ACHN (cell line): ENCODE measurements around the gene DAPK2.

Source experiments
- DNase-seq: peaks from one replicate; pipeline ENCODE4 v3.0.0-alpha.2; 2015
- in situ Hi-C: cut with HindIII; loops from 2 replicates; pipeline ENCODE4 v1.10.0; 2017; ENCODE audit warnings: low sequenced_read_pairs, low pct_ligation_motif_present, low pct_unique_long_range_greater_than_20kb

DAPK2 gene

DNA sequence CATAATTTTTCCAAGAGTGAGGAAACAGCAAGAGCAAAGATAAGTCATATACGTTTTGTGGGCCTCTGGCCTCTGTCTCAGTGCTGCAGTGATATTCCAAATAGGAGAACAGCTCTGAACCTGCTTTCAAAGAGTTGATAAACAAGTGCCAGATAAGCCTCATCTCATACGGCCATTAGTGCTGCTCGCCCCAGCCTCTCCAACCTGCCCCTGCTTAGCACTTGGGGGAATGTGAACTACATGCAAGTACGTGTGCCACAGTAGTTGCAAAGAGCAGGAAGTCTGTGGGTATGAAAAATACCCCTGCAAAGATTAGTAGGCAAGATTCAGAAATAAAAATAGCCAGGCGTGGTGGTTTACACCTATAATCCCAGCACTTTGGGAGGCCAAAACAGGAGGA is 14.0 kb downstream of the DAPK2 start:
- in situ Hi-C loops: no loop called here
- DNase-seq: no peak

- no peak for DNase-seq
- in situ Hi-C loops: no loop called here
Observed at GRCh38 chr15:64030123-64030522, 16.2 kb downstream of the DAPK2 start.

- no peak for DNase-seq
- in situ Hi-C loops: no loop called here
Observed at GRCh38 chr15:64029633-64030032, 16.7 kb downstream of the DAPK2 start.

DNA sequence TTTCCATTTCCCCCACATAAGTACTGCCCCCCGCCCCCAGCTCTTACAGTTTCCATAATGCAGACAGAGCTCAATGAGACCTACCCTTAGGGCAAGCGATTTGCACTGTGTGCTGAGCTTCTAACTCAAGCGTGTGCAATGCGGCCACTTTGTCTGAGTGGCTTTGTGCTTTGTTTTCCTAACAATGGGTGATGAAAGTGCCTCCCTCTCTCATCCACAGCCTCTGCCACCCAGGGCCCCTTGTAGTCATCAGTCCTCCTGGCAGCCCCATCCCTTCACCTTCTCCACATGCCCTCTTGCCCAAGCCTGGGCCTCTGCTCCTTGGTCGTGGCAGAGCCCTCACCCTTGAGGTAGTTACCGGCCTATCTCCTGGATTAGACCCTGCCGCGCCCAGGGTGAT is 17.2 kb downstream of the DAPK2 start:
- no peak for DNase-seq
- in situ Hi-C loops: no loop called here

DNA sequence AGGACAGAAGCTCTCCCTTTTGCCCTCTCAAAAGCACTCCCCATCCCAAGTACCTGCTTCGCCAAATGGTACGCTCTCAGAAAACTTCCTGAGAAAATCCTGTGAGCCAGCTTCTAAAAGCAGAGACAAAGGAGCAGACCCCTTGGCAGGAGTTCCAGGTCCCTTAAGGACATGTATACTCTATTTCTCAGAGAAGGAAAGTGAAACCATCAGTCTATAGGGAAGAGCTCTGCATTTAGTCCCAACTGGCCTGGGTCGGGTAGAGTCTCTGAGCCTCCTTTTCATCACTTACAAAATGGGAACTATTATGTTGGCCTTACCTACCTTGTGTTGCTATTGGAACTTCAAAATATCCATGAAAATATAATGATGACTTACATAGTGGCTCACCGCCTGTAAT is 19.7 kb downstream of the DAPK2 start:
- no peak for DNase-seq
- in situ Hi-C loops: no loop called here

DNA sequence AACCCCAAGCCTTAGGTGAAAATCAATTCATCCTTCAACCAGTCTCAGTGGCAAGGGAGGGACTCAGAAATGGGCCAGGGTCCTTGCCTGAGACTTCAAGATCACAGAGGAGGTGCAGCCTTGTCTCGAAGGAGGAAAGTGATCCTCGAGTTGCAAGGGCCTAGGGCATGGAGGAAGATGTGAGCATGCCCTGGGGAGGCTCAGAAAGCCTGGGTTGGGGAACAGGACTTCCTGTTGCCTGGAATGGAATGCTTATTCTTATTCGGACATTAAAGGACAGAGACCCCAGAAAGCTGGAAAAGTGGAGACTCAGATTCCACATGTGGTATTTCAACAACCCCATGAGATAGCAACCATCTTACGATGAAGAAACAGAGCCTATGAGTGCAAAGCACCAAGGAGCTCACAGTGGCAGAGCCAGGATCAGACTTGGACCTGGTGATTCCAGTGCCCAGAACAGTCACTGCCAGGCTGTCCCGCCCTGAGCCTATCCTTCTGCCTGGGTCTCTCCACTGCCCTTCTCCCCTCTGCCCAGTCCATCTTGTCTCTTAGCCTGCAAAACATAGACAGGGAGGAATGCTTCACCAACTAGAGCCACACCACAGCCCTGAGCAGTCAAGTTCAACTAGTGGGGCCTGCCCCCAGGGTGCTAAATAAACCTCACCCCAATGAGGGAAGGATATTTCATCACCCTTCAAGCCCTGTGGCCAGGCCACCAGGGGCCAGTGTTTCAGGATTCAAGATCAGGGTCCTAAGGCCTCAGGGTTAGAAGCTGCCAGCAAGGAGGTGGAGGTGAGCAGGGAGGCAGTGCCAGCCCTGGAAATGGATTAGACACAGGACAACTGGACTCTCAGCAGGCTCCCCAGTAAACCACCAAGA is 21.9 kb downstream of the DAPK2 start:
- in situ Hi-C loops: no loop called here
- DNase-seq: no peak

- in situ Hi-C loops: no loop called here
- DNase-seq: no peak
Observed at GRCh38 chr15:64023220-64023619, 23.1 kb downstream of the DAPK2 start.

DNA sequence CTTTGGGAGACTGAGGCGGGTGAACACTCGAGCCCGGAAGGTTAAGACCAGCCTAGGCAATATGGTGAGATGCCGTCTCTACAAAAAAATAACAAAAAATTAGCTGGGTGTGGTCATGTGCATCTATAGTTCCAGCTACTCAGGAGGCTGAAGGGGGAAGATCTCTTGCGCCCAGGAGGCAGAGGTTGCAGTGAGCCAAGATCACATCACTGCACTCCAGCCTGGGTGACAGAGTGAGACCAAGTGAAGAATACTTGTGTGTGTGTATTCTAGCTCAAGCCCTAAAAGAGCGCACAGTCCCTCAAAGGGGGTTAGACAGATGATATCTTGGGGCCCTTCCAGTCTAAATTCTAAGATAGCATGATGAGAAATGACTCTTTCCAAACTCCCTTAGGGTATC is 23.7 kb downstream of the DAPK2 start:
- DNase-seq: no peak
- in situ Hi-C loops: no loop called here

- in situ Hi-C loops: no loop called here
Observed at GRCh38 chr15:64019764-64020163, 26.5 kb downstream of the DAPK2 start.

GRCh38 chr15:64017591-64018163 is 28.6 kb downstream of the DAPK2 start:
- in situ Hi-C loops: no loop called here
- no peak for DNase-seq

More at GRCh38 chr15:64019764-64020163, 26.5 kb downstream of the DAPK2 start:
- no peak for DNase-seq

DNA sequence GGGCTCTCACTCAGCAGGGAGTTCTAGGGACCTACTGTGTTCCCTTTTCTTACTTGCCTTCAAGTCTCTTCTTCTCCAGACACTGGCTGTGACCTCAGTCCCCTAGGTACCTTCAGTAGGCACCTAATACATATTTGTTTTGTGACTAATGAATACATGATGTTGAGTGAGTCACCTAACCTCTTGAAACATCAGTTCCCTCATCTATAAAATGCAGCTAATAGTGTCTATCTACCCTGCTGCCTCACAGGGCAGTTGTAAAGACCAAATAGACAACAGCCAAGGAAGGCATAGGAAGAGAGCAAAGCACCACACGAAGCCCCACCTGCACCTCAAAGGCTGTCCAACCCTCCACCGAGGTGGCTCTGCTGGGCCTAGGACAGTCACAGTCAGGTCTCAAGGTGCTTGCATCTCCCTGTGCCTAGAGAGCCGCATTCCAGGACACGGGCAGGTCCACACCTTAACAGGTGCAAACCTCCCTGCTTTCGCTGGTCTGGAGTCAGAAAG is 29.1 kb downstream of the DAPK2 start:
- in situ Hi-C loops: no loop called here
- DNase-seq: peak; percentile 30

DNA sequence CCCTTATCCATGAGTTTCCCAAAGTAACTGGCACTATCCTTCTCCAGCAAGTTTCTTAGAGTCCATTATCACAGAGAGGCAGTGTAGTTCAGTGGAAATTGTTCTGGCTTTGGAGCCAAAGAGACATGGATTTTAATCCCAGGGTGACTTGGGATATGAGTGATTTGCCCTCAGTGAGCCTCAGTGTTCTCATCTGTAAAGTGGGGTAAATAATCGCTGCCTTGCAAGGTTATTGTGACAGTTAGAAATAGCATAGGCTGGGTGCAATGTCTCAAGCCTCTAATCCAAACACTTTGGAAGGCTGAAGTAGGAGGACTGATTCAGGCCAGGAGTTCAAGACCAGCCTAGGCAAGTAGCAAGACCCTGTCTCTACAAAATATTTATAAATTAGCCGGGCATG is 30.0 kb downstream of the DAPK2 start:
- no peak for DNase-seq
- in situ Hi-C loops: no loop called here

- in situ Hi-C loops: no loop called here
- DNase-seq: no peak
Observed at GRCh38 chr15:64014995-64015394, 31.3 kb downstream of the DAPK2 start.

DNA sequence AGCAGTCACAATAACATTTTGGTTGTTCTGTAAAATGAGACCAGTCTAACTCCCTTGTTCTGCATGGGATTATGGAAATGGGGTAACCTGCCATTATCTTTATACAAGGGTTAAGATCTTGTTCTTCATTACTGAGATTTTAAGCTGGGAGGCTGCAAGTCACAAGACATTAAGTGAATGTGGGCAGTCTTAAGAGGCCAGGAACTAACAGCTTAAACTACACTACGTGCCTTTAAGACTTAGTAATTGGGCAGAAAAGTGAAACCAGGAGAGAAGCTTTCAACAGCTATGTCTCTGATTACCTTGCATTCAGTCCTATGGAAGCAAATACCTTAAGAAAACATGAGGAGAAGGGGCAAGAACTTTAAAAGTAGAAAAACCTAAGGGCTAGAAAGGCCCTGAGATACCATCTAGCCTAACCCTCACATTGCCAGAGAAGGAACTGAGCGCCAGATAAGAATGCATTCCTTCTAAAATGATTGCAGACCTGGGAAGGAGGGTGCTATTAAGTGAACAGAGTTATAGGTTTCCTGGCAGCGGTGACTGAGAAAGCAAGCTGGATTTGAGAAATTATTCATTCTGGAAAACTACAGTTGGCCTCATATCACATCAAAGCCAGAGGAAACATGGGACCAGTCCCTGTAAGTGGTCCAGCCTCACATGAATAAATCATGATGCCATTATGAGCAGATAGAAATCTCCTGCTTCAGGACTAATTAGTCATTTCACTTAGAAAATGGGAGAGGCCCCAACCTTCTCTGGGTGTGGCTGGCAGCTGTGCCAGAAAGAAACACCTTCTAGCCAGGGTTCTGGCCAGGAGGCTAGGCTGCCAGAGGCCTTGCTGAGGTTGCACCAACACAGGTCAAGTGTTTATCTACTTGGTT is 32.9 kb downstream of the DAPK2 start:
- in situ Hi-C loops: no loop called here
- no peak for DNase-seq

- no peak for DNase-seq
- in situ Hi-C loops: no loop called here
Observed at GRCh38 chr15:64011736-64012135, 34.5 kb downstream of the DAPK2 start.

- in situ Hi-C loops: no loop called here
Observed at GRCh38 chr15:64010719-64011118, 35.6 kb downstream of the DAPK2 start.

DNA sequence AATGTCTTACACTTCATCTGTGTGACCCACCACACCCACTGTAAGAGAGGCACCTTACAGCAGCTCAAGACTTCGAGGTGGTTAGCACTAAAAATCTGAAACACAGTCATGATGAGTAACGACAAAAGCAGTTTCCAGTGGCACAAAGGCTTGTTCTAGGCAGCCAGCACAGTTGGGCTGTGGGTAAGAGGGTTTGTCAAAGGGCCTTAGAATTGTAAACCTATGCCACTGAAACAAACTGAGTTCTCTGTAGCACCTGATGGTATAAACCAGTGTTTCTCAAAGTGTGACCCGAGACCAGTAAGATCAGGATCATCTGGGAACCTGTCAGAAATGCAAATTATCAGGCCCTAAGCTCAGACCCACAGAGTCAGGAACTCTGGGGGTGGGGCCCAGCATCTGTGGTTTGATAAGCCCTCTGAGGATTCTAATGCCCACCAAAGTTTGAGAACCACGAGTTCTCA is 36.5 kb downstream of the DAPK2 start:
- in situ Hi-C loops: no loop called here
- DNase-seq: peak; percentile 11

More at GRCh38 chr15:64010719-64011118, 35.6 kb downstream of the DAPK2 start:
- peak; percentile 90 for DNase-seq

DNA sequence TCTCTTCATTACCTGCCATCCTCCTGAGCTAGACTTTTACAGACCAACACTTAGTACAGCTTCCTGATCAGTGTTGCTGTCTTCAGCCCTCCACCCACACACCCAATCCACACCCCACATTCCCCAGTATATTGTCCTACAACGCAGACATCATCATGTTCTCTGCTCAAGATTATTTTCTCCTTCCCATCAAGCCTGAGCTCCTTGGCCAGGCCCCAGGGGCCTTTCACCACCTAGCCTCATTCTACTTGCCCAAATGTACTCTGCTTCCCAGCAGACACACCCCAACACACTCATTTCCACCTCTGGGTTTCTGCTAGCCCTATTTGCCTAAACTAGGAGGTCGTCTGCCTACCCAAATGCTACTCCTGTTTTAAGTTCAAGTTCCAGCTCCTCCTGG is 37.0 kb downstream of the DAPK2 start:
- no peak for DNase-seq
- in situ Hi-C loops: no loop called here

DNA sequence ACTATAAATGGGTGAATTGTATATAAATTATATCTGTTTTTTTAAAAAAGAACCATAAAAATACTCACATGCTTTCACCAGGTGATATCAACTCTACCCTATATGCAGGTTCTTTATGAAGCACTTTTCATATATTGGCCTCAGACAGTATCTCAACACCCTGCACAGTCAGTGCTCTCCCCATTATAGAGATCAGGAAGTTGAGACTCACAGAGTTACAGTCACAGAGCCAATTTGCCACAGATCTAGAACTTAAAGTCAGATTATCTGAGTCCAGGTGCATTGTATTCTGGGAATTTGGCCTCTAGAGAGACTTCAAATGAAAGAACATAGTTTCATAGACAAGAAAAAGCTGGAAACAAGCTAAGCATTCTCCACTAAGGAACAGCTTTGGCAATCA is 38.1 kb downstream of the DAPK2 start:
- in situ Hi-C loops: no loop called here
- no peak for DNase-seq
